ENCODE data around the gene PRM2.

The PRM2 gene

GRCh38 chr16:11313493-11314308 is 37.4 kb upstream of the PRM2 start:
- Histone ChIP-seq H3K4me1 (ENCODE audit: insufficient read depth, low read length) (peaks cover 38% of the 10 kb centered on the region), H3K27me3 (ENCODE audit: insufficient read depth, low read length) (no peaks in the 10 kb centered on the region), H3K4me3 (ENCODE audit: low read length) (no peak overlapping the region), H3K9me3 (ENCODE audit: low read length) (no peaks in the 10 kb centered on the region), H2AFZ (ENCODE audit: low read depth, low read length) (no peak overlapping the region), H3K36me3 (ENCODE audit: insufficient read depth, low read length) (no peaks in the 10 kb centered on the region)

DNA sequence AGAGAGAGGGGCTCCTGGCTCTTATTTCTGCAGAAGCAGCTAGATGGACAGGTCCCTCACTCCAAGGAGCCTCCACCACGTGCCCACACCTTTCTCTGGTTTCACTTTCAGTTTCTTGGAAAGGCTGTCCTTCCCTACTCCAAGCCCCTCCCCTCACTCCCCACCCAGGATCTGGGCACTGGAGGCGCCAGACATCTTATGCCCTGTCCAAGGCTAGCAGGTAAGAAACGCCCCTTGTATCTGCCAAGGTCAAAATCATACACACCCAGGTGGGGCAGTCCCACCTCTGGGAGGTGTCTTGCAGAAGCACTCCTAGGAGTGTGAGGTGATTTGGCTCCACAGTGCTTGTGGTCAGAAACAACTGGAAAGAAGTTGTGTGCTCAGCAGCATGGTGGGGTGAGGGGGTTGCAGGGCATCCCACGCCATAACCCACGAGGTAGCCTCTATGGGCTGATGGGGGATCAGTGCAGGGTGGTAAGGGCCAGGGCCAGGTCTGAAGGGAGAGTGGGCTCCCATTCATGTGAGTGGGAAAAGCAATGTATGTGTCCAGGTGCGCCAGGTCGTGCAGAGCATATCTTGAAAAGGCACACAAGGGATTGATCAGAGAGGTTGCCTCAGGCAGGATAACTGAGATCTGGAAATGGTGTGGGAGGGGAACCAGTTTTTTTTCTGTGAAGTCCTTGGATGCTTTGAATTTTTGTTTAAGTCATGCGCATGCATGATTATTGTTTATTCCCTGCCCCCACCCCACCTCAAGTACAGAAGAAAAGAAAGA is 36.6 kb upstream of the PRM2 start:
- Histone ChIP-seq H3K4me3 (ENCODE audit: low read length) (no peak overlapping the region), H3K27me3 (ENCODE audit: insufficient read depth, low read length) (no peaks in the 10 kb centered on the region), H2AFZ (ENCODE audit: low read depth, low read length) (no peak overlapping the region), H3K4me1 (ENCODE audit: insufficient read depth, low read length) (peaks cover 38% of the 10 kb centered on the region), H3K9me3 (ENCODE audit: low read length) (no peaks in the 10 kb centered on the region), H3K36me3 (ENCODE audit: insufficient read depth, low read length) (no peaks in the 10 kb centered on the region)

DNA sequence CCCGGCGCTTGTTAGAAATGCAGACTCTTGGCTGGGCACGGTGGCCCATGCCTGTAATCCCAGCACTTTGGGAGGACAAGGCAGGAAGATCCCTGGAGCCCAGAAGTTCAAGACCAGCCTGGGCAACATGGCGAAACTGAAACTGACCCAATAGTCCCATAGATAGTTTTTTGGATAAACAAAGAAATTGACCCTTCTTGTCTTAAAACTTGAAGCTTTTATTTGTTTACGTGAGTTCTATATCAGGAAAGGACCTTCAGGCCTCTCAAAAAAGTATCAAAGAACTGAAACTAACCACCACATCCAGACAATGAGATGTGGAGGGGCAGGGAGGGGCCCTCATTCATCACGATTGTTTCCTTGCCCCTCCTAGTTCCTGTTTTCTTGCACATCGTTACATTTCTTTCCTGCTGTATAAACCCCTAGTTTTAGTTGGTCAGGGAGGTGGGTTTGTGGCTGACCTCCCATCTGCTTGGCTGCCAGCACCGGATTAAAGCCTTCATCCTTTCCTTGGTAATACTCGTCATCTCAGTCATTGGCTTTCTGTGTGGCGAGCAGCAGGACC is 34.8 kb upstream of the PRM2 start:
- Histone ChIP-seq H3K27me3 (ENCODE audit: insufficient read depth, low read length) (no peaks in the 10 kb centered on the region), H3K36me3 (ENCODE audit: insufficient read depth, low read length) (no peaks in the 10 kb centered on the region), H2AFZ (ENCODE audit: low read depth, low read length) (no peak overlapping the region), H3K4me1 (ENCODE audit: insufficient read depth, low read length) (peaks cover 35% of the 10 kb centered on the region), H3K9me3 (ENCODE audit: low read length) (no peaks in the 10 kb centered on the region), H3K4me3 (ENCODE audit: low read length) (no peak overlapping the region)

DNA sequence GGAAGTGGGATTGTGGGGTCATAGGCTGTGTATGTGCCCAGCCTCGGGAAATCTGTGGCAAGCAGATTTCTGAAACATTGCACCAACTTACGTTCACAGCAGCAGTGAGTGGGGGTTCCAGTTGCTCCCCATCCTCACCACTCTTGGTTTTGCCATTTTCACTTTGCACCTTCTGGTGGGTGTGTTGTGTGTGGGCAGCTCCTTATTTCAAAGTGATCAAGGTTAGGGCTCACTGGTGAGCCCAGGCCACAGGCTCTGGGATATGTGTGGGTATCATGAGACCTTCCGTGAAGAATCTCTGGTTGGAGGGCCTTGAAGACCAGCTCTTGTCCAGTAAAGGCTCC is 34.3 kb upstream of the PRM2 start:
- peaks cover 30% of the 10 kb centered on the region for H3K4me1 ChIP-seq (ENCODE audit: insufficient read depth, low read length)
- H3K4me3 ChIP-seq (ENCODE audit: low read length), result no peak overlapping the region
- no peaks in the 10 kb centered on the region for H3K27me3 ChIP-seq (ENCODE audit: insufficient read depth, low read length)
- H3K9me3 ChIP-seq (ENCODE audit: low read length), result no peaks in the 10 kb centered on the region
- H2AFZ ChIP-seq (ENCODE audit: low read depth, low read length), result no peak overlapping the region
- no peaks in the 10 kb centered on the region for H3K36me3 ChIP-seq (ENCODE audit: insufficient read depth, low read length)

DNA sequence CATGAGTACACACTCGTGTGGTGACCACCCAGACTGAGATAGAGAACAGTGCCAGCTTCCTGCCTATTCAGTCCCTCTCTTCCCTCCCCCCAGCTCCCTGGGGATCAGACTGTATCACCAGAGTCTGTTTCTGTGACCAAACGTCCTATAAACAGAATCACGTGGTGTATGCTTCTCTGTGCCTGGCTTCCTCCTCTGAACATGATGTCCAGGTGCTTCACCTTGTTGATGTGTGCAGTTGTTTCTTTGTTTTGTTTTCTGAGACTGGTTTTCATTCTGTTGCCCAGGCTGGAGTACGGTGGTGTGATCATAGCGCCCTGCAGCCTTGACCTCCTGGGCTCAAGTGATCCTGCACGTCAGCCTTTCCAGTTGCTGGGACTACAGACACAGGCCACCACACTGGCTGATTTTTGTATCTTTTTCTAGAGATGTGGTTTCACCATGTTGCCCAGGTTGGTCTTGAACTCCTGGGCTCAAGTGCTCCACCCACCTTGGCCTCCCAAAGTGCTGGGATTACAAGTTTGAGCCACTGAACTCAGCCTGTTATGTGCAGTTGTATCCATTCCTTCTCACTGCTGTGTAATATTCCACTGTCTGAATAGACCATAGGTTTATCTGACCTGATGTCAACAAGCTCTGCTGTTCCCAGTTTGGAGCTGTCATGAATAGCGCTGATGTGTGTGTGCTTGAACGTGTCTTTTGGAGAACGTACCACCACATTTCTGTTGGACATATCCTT is 33.8 kb upstream of the PRM2 start:
- Histone ChIP-seq H3K4me3 (ENCODE audit: low read length) (no peak overlapping the region), H3K36me3 (ENCODE audit: insufficient read depth, low read length) (no peaks in the 10 kb centered on the region), H2AFZ (ENCODE audit: low read depth, low read length) (no peak overlapping the region), H3K4me1 (ENCODE audit: insufficient read depth, low read length) (peaks cover 25% of the 10 kb centered on the region), H3K27me3 (ENCODE audit: insufficient read depth, low read length) (no peaks in the 10 kb centered on the region), H3K9me3 (ENCODE audit: low read length) (no peaks in the 10 kb centered on the region)

DNA sequence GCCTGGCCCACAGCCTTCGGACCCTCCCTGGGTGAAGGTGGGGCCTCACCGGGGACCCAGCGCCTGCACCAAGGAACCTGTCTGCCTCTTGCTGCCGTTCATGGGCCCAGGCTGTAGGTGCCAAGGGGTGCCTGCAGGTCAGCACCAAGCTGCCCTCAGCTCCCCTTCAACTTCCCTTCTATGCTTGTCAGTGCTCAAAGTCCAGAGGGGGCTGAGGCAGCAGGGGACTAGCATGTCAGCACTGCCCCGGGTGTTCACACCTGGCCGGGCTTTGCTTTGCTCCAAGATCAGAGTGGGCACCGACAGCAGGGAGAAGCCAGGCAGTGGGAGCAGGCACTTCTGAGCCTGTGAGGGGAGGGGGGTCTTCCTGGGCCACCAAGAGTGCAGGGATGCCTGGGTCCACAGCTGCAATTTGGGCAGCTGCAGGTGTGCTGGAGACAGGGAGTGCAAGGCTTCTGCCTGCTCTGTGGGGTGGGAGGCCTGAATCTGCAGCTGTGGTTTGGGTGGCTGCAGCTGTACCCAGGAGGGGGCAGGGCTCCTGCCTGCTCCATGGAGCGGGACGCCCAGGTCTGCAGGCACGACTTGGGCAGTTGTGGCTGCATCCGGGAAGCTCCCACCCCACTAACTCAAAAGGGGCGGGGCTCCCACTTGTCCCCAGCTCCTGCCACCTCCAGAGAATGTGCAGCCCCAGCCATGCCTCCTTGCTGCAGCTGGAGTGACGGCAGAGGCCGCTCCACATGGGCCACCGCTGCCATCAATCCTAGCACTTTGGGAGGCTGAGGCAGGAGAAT is 32.4 kb upstream of the PRM2 start:
- Histone ChIP-seq H2AFZ (ENCODE audit: low read depth, low read length) (no peak overlapping the region), H3K9me3 (ENCODE audit: low read length) (no peaks in the 10 kb centered on the region), H3K4me1 (ENCODE audit: insufficient read depth, low read length) (peaks cover 14% of the 10 kb centered on the region), H3K4me3 (ENCODE audit: low read length) (no peak overlapping the region), H3K27me3 (ENCODE audit: insufficient read depth, low read length) (no peaks in the 10 kb centered on the region), H3K36me3 (ENCODE audit: insufficient read depth, low read length) (no peaks in the 10 kb centered on the region)

- Histone ChIP-seq H3K9me3 (ENCODE audit: low read length) (no peaks in the 10 kb centered on the region), H3K4me1 (ENCODE audit: insufficient read depth, low read length) (peaks cover 5% of the 10 kb centered on the region), H2AFZ (ENCODE audit: low read depth, low read length) (no peak overlapping the region), H3K4me3 (ENCODE audit: low read length) (no peak overlapping the region), H3K27me3 (ENCODE audit: insufficient read depth, low read length) (no peaks in the 10 kb centered on the region), H3K36me3 (ENCODE audit: insufficient read depth, low read length) (no peaks in the 10 kb centered on the region)
These were observed 31.6 kb upstream of the PRM2 start for GRCh38 chr16:11307639-11308492.

GRCh38 chr16:11306997-11307638 is 30.8 kb upstream of the PRM2 start:
- no peak overlapping the region for H2AFZ ChIP-seq (ENCODE audit: low read depth, low read length)
- no peak overlapping the region for H3K4me3 ChIP-seq (ENCODE audit: low read length)
- no peaks in the 10 kb centered on the region for H3K4me1 ChIP-seq (ENCODE audit: insufficient read depth, low read length)
- H3K36me3 ChIP-seq (ENCODE audit: insufficient read depth, low read length), result no peaks in the 10 kb centered on the region
- no peaks in the 10 kb centered on the region for H3K27me3 ChIP-seq (ENCODE audit: insufficient read depth, low read length)
- no peaks in the 10 kb centered on the region for H3K9me3 ChIP-seq (ENCODE audit: low read length)

DNA sequence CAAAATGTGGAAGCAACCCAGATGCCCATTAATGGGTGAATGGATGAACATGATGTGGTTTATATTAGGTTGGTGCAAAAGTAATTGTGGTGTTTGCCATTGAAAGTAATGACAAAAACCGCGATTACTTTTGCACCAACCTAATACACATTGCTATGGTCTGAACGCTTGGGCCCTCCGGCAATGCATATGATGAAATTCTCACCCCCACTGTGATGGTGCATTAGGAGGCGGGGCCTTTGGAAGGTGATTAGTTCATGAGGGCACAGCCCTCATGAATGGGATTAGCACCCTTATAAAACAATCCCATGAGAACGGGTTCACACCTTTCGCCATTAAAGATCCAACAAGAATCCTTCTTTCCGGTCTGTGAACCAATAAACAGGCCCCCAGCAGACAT is 30.1 kb upstream of the PRM2 start:
- Histone ChIP-seq H3K4me1 (ENCODE audit: insufficient read depth, low read length) (no peaks in the 10 kb centered on the region), H3K27me3 (ENCODE audit: insufficient read depth, low read length) (no peaks in the 10 kb centered on the region), H3K4me3 (ENCODE audit: low read length) (no peak overlapping the region), H3K9me3 (ENCODE audit: low read length) (no peaks in the 10 kb centered on the region), H3K36me3 (ENCODE audit: insufficient read depth, low read length) (no peaks in the 10 kb centered on the region), H2AFZ (ENCODE audit: low read depth, low read length) (no peak overlapping the region)

- Histone ChIP-seq H3K27me3 (ENCODE audit: insufficient read depth, low read length) (no peaks in the 10 kb centered on the region), H3K36me3 (ENCODE audit: insufficient read depth, low read length) (no peaks in the 10 kb centered on the region), H3K4me3 (ENCODE audit: low read length) (no peak overlapping the region), H3K9me3 (ENCODE audit: low read length) (no peaks in the 10 kb centered on the region), H3K4me1 (ENCODE audit: insufficient read depth, low read length) (no peaks in the 10 kb centered on the region), H2AFZ (ENCODE audit: low read depth, low read length) (no peak overlapping the region)
These were observed 27.3 kb upstream of the PRM2 start for GRCh38 chr16:11303405-11304138.

DNA sequence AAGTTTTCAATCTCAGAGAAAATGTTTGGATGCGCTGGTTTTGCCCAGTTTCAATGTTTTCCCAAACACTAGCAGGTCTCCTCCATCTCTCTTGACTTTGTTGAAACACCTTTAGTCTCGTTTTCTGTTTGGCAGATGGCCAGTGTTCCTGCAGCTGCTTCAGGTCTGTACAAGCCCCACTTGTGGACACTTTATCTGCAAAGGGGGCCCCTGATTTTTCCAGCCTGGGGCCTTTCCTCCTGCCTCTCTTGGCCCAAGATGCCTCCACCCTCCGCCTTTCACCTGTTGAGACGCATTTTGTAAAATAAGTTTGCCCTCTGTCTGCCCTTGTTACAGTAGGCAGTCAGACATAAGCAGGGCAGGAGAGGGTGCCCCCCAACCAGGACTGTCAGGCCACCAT is 26.7 kb upstream of the PRM2 start:
- Histone ChIP-seq H2AFZ (ENCODE audit: low read depth, low read length) (no peak overlapping the region), H3K4me1 (ENCODE audit: insufficient read depth, low read length) (peaks cover under 1% of the 10 kb centered on the region), H3K27me3 (ENCODE audit: insufficient read depth, low read length) (no peaks in the 10 kb centered on the region), H3K4me3 (ENCODE audit: low read length) (no peak overlapping the region), H3K9me3 (ENCODE audit: low read length) (no peaks in the 10 kb centered on the region), H3K36me3 (ENCODE audit: insufficient read depth, low read length) (no peaks in the 10 kb centered on the region)

All from neuron (in vitro differentiated cells).